Astrocyte (in vitro differentiated cells and primary cell): ENCODE data around the gene PRPSAP1. TPM values are rescaled to one million over a fixed set of nuclear protein-coding genes. Genes with fewer than 3 reads are reported as not detected.
A peak's percentile ranks its signal among the peaks of the same experiment; 100 is the strongest.

Experiments
- DNase-seq: peaks from one replicate; pipeline ENCODE4 v3.0.0-alpha.2; 2010; ENCODE audit warnings: low read depth
- FAIRE-seq: peaks from 2 replicates; lab custom pipeline; 2011; peaks lifted over from hg19 to GRCh38; lab: Jason Lieb, UNC
- H2AFZ ChIP-seq: 2 replicates; pipeline ENCODE4 v1.6.0; 2012; ENCODE audit warnings: low read depth, low read length, inconsistent platforms
- H3K27ac ChIP-seq: 2 replicates; pipeline ENCODE4 v1.5.1; 2011; ENCODE audit warnings: low read depth, low read length, inconsistent platforms
- H3K27me3 ChIP-seq: 2 replicates; pipeline ENCODE4 v1.6.0; 2011; ENCODE audit warnings: low read length, inconsistent platforms; ENCODE audit not compliant: insufficient read depth
- H3K36me3 ChIP-seq: 2 replicates; pipeline ENCODE4 v1.5.1; 2011; ENCODE audit warnings: low read length, inconsistent platforms; ENCODE audit not compliant: insufficient read depth
- H3K4me1 ChIP-seq: 2 replicates; pipeline ENCODE4 v1.5.1; 2011; ENCODE audit warnings: low read length, inconsistent platforms; ENCODE audit not compliant: insufficient read depth
- H3K4me2 ChIP-seq: 2 replicates; pipeline ENCODE4 v1.6.0; 2012; ENCODE audit warnings: low read length, inconsistent platforms
- H3K4me3 ChIP-seq: 2 replicates; pipeline ENCODE4 v1.5.1; 2011; ENCODE audit warnings: low read depth, mild to moderate bottlenecking, low read length, inconsistent platforms; ENCODE audit not compliant: insufficient read depth
- H3K79me2 ChIP-seq: 2 replicates; pipeline ENCODE4 v1.6.0; 2012; ENCODE audit warnings: mild to moderate bottlenecking, low read length, inconsistent platforms; ENCODE audit not compliant: insufficient read depth
- H3K9ac ChIP-seq: 2 replicates; pipeline ENCODE4 v1.6.0; 2012; ENCODE audit warnings: mild to moderate bottlenecking, low read length, inconsistent platforms
- H3K9me3 ChIP-seq: 2 replicates; pipeline ENCODE4 v1.5.1; 2012; ENCODE audit warnings: low read depth, mild to moderate bottlenecking, low read length, inconsistent platforms; ENCODE audit not compliant: insufficient read depth
- H4K20me1 ChIP-seq: 2 replicates; pipeline ENCODE4 v1.6.0; 2012; ENCODE audit warnings: low read length, inconsistent platforms; ENCODE audit not compliant: insufficient read depth
- H3K27ac Mint-ChIP-seq: one replicate; pipeline ENCODE4 v1.8.0; 2021; ENCODE audit warnings: mild to moderate bottlenecking, mixed read lengths; ENCODE audit not compliant: unreplicated experiment
- H3K27me3 Mint-ChIP-seq: one replicate; pipeline ENCODE4 v1.8.0; 2021; ENCODE audit warnings: low read depth, mixed read lengths; ENCODE audit not compliant: unreplicated experiment
- H3K36me3 Mint-ChIP-seq: one replicate; pipeline ENCODE4 v1.8.0; 2021; ENCODE audit warnings: low read depth, mixed read lengths; ENCODE audit not compliant: unreplicated experiment
- H3K4me1 Mint-ChIP-seq: one replicate; pipeline ENCODE4 v1.8.0; 2021; ENCODE audit warnings: low read depth, mixed read lengths; ENCODE audit not compliant: unreplicated experiment
- H3K4me3 Mint-ChIP-seq: one replicate; pipeline ENCODE4 v1.8.0; 2021; ENCODE audit warnings: mild to moderate bottlenecking, moderate library complexity, mixed read lengths; ENCODE audit not compliant: unreplicated experiment
- H3K9me3 Mint-ChIP-seq: one replicate; pipeline ENCODE4 v1.8.0; 2021; ENCODE audit warnings: mild to moderate bottlenecking, mixed read lengths; ENCODE audit not compliant: unreplicated experiment
- EZH2 ChIP-seq: IDR thresholded peaks from 2 replicates; pipeline ENCODE4 v1.6.1; 2012; ENCODE audit warnings: mild to moderate bottlenecking, low read length, inconsistent platforms; ENCODE audit not compliant: insufficient read depth
- total RNA-seq: library from RNA; stranded (reverse); gene quantifications from 2 replicates; pipeline ENCODE4 v1.2.1, GENCODE V29; 2021
- TF ChIP-seq, protein P1 (sequence below): IDR thresholded peaks from 2 replicates; pipeline ENCODE4 v1.5.1; 2011; ENCODE audit warnings: low read depth, mild to moderate bottlenecking, inconsistent platforms, low read length, moderate library complexity; ENCODE audit not compliant: insufficient read depth

The PRPSAP1 gene
- total RNA-seq, 1 donor from 2014 or later, result 36.2 TPM

DNA sequence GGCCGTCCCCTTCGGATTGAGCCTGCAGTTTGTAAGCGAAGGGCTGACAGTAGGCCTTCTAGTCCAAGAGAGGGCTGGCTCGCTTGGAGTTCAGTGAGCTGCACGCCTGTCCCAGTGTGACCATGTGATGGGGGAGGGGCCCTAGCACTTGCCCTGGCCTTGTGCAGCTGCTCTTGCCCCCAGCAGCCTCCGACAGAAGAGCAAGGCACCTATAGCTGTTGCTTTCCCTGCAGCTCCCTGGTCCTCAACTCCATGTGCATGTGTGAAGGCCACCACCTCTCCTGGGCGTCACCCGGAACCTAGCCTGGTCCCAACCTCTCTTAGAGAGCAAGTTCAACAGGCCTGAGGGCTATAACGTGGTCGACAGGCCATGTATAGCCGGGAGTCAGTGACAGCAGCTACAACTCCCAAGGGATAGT lies 36.3 kb upstream of the PRPSAP1 start:
- Histone ChIP-seq H3K36me3 (peaks cover 25% of the 10 kb centered on the region), H3K4me3 (no peak overlapping the region), H3K79me2 (peaks cover 40% of the 10 kb centered on the region), H3K4me1 (peaks cover 27% of the 10 kb centered on the region), H4K20me1 (peaks cover 59% of the 10 kb centered on the region), H2AFZ (no peak overlapping the region), H3K9ac (no peak overlapping the region), H3K27ac (no peak overlapping the region), H3K4me2 (no peak overlapping the region), H3K27me3 (no peaks in the 10 kb centered on the region), H3K9me3 (no peaks in the 10 kb centered on the region)
- DNase-seq (no peak), FAIRE-seq (no peak)
- Mint-ChIP-seq H3K36me3 (peaks cover 5% of the 10 kb centered on the region), H3K27me3 (no peaks in the 10 kb centered on the region), H3K4me3 (peak overlapping the region; percentile 35), H3K27ac (no peak overlapping the region), H3K9me3 (no peaks in the 10 kb centered on the region), H3K4me1 (peaks cover 9% of the 10 kb centered on the region)
- TF ChIP-seq EZH2, result no peak
- TF ChIP-seq, protein P1, sequence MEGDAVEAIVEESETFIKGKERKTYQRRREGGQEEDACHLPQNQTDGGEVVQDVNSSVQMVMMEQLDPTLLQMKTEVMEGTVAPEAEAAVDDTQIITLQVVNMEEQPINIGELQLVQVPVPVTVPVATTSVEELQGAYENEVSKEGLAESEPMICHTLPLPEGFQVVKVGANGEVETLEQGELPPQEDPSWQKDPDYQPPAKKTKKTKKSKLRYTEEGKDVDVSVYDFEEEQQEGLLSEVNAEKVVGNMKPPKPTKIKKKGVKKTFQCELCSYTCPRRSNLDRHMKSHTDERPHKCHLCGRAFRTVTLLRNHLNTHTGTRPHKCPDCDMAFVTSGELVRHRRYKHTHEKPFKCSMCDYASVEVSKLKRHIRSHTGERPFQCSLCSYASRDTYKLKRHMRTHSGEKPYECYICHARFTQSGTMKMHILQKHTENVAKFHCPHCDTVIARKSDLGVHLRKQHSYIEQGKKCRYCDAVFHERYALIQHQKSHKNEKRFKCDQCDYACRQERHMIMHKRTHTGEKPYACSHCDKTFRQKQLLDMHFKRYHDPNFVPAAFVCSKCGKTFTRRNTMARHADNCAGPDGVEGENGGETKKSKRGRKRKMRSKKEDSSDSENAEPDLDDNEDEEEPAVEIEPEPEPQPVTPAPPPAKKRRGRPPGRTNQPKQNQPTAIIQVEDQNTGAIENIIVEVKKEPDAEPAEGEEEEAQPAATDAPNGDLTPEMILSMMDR, result no peak

DNA sequence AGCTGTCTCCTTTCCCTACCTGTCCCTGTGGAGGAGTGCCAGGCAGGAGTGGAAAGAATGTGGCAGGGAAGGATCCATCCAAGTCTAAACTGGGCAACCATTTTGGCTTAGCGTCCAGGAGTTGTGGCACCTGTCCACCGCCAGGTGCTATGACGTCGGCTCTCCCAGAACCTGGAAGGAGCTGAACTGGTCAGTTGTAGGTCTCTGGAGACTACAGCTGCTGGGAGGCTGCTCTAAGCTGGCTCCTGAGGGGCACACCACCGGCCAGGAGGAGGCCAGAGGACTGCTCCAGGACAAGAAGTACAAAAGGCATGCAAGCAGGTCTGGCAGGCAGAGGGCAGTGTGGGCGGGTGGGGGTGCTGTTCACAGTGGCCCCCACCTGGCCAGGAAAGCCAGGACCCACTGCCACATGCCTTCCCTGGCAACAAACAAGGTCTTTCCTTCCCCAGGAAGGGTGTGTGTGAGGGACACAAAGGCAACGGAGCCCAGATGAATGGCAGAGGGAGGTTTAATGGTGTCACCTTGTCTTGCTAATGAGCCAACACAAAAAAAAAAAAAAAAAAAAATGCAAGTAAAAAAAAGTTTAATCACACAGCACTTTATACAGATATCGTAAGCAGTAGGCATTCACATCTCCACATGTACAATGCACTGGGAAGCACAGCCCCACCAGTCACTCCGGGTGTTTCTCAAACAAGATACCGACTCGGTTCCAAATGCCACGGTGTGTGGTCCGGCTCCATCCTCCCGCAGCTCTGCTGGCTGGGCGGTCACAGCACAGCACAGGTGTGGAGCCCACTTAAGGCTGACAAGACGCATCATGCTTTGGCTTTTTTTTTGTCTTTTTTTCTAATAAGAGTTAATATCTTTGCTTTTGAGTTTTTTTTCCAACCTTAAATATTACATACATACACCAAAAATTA lies 35.5 kb upstream of the PRPSAP1 start:
- no peak overlapping the region for H3K4me3 ChIP-seq
- Mint-ChIP-seq H3K4me3 (no peak overlapping the region), H3K4me1 (peaks cover 8% of the 10 kb centered on the region), H3K27ac (peak overlapping the region; percentile 55), H3K9me3 (no peaks in the 10 kb centered on the region), H3K36me3 (peaks cover 5% of the 10 kb centered on the region), H3K27me3 (no peaks in the 10 kb centered on the region)
- FAIRE-seq, result no peak
- peaks cover 27% of the 10 kb centered on the region for H3K4me1 ChIP-seq
- DNase-seq, result no peak
- H2AFZ ChIP-seq, result no peak overlapping the region
- peaks cover 58% of the 10 kb centered on the region for H4K20me1 ChIP-seq
- peak overlapping the region; percentile 33 for H3K27ac ChIP-seq
- peaks cover 48% of the 10 kb centered on the region for H3K79me2 ChIP-seq
- H3K9ac ChIP-seq, result no peak overlapping the region
- peaks cover 25% of the 10 kb centered on the region for H3K36me3 ChIP-seq
- H3K4me2 ChIP-seq, result no peak overlapping the region
- TF ChIP-seq, protein P1, result no peak
- no peak for TF ChIP-seq EZH2
- H3K27me3 ChIP-seq, result no peaks in the 10 kb centered on the region
- no peaks in the 10 kb centered on the region for H3K9me3 ChIP-seq
